NCI-H2107 treated with DMSO at 0.1 percent for 48 hours (cell line): ENCODE data around the gene DNAH8.

Experiments
- DNase-seq: peaks from one replicate; lab custom pipeline; 2025; ENCODE audit not compliant: unreplicated experiment; lab: John Stamatoyannopoulos, UW

DNAH8 gene

GRCh38 chr6:38955861-38956260 is 240.8 kb downstream of the DNAH8 start:
- no peak for DNase-seq

GRCh38 chr6:38957426-38957825 is 242.3 kb downstream of the DNAH8 start:
- no peak for DNase-seq

- no peak for DNase-seq
Observed at GRCh38 chr6:38959138-38959537, 244.0 kb downstream of the DNAH8 start.

- DNase-seq = no peak
Observed at GRCh38 chr6:38968702-38969149, 253.6 kb downstream of the DNAH8 start.

GRCh38 chr6:38973178-38974057 is 258.3 kb downstream of the DNAH8 start:
- DNase-seq = peak; percentile 20

GRCh38 chr6:38974389-38975151 is 259.5 kb downstream of the DNAH8 start:
- DNase-seq = no peak

GRCh38 chr6:38975621-38976049 is 260.5 kb downstream of the DNAH8 start:
- DNase-seq = no peak

- DNase-seq = no peak
Observed at GRCh38 chr6:38976051-38976450, 260.9 kb downstream of the DNAH8 start.

GRCh38 chr6:38976801-38977500 is 261.8 kb downstream of the DNAH8 start:
- DNase-seq = no peak

GRCh38 chr6:38978139-38978704 is 263.1 kb downstream of the DNAH8 start:
- no peak for DNase-seq

- no peak for DNase-seq
Observed at GRCh38 chr6:38982470-38982869, 267.4 kb downstream of the DNAH8 start.

GRCh38 chr6:38984723-38985122 is 269.6 kb downstream of the DNAH8 start:
- no peak for DNase-seq

GRCh38 chr6:38985839-38986238 is 270.7 kb downstream of the DNAH8 start:
- DNase-seq = no peak

- DNase-seq = no peak
Observed at GRCh38 chr6:38987503-38987902, 272.4 kb downstream of the DNAH8 start.

- DNase-seq = no peak
Observed at GRCh38 chr6:38988736-38989449, 273.8 kb downstream of the DNAH8 start.

- DNase-seq = no peak
Observed at GRCh38 chr6:38990475-38990874, 275.4 kb downstream of the DNAH8 start.

GRCh38 chr6:38996676-38997075 is 281.6 kb downstream of the DNAH8 start:
- DNase-seq = no peak

- no peak for DNase-seq
Observed at GRCh38 chr6:38997128-38997761, 282.1 kb downstream of the DNAH8 start.

GRCh38 chr6:39003072-39003471 is 288.0 kb downstream of the DNAH8 start:
- DNase-seq = no peak

- no peak for DNase-seq
Observed at GRCh38 chr6:39003492-39003891, 288.4 kb downstream of the DNAH8 start.
